GM19395 (cell line): Measurements from ENCODE around the gene TBCEL.
"Not testable (repeated sequence)": the region's sequence is repeated elsewhere in the genome, so short reads cannot be mapped to it uniquely, and the experiment has no call there.

Source experiments
- ATAC-seq: cut with Tn5 transposase; IDR thresholded peaks from one replicate; pipeline ENCODE4 v1.9.1; 2021; ENCODE audit warnings: mild to moderate bottlenecking, moderate library complexity; ENCODE audit not compliant: unreplicated experiment

TBCEL gene

GRCh38 chr11:121023848-121024751 lies at the start of gene TBCEL:
TSS of gene TBCEL (plus strand) at chr11:121024102. CDS start at chr11:121045691, 21,589 bp downstream.
- peak; percentile 98 for ATAC-seq

DNA sequence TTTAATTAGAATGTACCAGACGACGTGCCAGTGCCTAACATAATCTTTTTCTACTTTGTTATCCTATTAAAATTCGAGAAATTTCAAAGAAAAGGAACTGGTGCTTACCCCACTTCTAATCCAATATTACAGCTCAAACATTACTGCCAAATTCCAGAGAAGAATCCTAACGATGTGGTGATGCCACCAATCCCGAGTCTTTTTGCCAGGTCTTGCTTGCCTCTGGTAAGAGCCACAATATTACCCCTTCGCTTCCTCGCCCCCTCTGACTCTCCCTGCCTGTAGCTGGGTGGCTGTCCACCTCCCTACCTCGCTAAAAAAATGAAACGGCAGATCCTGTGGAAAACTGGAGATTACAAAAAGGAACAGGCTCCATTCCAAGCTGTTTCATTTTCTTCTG lies 49.4 kb upstream of the TBCEL start:
- no peak for ATAC-seq

DNA sequence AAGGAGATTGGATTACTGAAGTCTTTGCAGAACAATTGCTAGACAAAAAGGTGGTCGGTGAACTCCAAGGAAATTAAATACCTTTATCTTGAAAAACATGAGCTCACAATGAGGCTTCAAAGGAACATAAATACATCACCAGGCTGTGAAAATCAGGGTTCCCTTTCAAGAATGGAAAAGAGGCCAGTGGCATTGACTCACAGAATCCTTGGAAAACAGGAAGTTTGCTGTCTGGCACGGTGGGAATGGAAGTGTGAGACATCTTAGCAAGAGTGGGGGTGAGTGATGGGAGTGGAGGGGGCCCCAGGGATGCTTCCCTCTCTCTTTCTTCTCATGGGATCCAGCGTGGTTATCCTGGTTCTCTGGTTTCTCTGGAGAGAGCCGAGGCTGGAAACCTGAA lies 48.9 kb upstream of the TBCEL start:
- no peak for ATAC-seq

DNA sequence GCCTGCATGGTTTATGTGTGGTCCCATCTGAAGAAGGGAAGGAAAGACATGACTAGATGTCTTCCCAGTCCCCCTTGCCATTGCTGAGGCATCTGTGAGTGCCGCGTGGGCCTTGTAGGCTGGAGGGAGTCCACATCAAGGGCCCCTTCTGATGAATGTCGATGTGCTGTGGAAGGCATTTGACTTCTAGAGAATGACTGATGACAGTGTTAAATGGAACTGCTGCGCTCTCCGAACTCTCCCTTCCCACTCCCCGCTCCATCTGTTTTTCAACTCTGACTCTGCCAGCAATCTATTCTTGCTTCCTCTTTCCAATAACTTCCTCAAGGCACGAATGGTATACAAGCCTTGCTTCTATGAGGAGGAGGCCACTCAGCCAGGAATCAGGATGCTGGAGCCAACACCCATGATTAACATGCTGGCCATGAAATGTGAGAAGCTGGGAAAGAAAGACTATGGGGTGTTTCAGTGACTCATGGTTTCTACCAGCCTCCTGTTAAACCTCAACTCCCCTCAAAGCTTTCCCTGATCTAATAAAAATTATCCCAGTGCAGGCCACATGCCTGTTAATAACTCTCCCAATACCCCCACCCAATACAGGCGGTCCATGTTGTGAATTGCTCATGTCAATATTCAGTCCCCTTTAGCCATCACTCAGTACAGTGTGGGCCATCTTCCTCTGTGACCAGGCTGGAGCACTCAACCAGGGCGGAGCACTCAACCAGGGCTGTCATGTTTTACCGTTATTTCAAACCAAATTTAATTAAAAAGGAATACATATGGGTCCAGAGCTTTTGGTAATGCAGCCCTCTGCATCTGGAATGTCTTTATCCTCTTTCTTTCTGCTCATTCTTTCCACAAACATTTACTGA lies 46.4 kb upstream of the TBCEL start:
- no peak for ATAC-seq

GRCh38 chr11:120978701-120979100 lies 45.2 kb upstream of the TBCEL start:
- no peak for ATAC-seq

GRCh38 chr11:120985718-120986569 lies 38.0 kb upstream of the TBCEL start:
- ATAC-seq = peak; percentile 56

DNA sequence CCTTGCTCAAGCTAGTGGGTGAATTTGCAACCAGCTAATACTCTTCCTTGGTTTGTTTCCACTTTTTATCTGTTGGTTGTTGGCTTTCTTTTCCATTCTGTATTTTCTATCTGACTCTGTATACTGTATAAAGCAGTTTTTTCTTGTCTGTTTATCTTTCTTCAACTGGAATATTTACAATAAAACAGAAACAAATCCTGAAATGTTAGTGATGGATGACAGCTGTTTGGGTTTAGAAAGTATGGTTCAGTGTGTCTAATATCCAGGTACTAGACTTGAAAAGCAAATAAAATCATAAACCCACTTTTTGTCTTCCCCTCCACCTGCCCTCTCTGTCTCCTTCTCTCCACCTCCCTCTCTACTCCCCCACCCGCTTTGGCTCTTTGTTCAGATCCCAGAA lies 35.3 kb upstream of the TBCEL start:
- no peak for ATAC-seq

DNA sequence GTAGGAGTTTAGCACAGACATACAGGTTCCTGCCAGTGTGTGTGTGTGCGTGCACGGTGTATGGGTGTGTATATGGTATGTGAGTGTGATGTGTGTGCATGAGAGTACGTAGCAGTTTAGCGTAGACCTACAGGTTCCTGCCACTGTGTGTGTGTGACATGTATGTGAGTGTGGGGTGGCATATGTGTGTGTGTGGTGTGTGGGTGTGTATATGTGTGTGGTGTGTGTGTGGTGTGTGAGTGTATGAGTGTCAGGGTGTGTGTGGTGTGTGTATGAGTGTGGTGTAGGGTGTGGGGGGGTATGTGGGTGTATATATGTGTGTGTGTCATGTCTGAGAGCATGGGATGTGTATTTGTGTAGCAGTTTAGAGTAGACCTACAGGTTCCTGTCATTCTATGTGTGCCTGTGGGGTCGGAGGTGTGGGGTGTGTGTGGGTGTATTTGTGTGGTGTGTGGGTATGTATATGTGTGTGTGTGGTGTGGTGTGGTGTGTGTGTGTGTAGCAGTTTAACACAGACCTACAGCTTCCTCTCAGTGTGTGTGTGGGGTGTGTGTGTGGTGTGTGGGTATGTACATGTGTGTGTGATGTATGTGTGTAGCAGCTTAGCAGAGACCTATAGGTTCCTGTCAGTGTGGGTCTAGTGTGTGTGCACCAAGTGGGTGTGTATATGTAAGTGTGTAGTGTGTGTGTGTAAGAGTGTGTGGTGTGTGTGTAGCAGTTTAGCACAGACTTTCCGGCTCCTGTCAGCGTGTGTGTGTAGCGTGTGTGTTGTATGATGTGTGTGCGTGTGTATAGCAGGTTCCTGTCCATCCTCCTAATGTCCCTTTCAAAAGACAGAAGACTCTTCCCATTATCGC lies 31.8 kb upstream of the TBCEL start:
- ATAC-seq = no peak

DNA sequence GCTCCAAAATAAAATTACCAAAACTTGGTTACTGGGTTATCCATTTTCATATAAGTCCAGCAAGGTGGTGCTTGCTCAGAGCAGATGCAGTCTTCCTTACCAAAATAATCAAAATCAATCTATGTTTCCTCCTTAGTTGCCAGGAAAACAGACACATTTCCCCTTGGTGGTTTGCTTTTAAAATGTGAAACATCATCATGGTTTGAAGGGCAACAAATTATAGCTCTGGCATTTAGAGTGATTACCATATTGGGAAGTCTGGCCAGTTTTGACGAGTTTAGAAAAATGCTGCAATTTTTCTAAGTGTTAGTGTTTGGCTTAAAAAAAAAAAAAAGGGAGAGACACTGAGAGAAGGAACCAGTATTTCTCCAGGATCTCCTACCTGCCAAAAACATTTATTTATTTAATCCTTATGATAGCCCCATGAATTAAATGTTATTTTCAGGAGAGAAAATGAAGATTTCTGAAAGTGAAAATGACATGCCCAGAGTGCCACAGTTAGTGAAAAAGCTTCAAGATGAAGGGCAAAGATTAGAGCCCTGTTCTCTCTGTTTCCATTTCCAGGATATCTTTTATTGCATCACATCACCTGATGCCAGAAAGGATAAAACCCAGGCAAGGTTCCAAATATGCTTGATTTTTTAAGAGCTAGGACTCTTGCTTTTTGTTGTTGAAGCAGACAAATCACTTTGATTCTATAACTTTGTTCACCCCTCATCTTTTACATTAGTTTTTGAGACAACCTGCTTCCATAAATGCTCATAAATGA lies 29.6 kb upstream of the TBCEL start:
- ATAC-seq = no peak

- no peak for ATAC-seq
Measured at GRCh38 chr11:120995184-120995583, 28.7 kb upstream of the TBCEL start.

- ATAC-seq = no peak
Measured at GRCh38 chr11:120996973-120997372, 26.9 kb upstream of the TBCEL start.

- ATAC-seq = no peak
Measured at GRCh38 chr11:120998581-120998980, 25.3 kb upstream of the TBCEL start.

DNA sequence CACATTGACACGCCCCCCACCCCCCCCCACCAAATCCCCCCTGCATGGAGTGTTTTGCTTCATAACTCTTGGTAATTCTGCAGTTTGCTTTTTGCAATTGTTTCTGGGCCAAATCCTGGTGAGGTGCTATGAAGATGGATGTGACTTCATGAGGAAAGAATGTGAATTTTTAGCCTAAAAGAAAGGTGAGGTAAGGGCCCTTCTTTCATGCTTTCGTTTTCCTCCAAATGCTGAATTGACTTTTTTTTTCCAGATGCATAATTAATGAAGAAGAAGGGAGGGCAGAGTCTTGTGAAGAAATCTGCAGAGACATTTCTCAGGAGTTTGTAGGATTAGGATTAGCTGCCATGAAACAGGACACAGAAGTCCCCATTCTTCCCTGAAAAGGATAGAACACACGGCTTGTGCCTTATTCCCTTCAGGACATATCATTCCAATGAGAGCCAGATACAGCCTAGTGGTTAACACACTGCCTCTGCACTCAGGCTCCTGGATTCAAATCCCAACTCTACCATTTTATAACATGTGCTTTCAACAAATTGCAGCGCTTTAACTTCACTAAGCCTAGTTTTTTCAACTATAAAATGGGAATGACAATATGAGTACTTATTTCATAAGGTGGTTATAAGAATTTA lies 19.6 kb upstream of the TBCEL start:
- ATAC-seq = no peak

GRCh38 chr11:121006922-121007321 lies 17.0 kb upstream of the TBCEL start:
- no peak for ATAC-seq

DNA sequence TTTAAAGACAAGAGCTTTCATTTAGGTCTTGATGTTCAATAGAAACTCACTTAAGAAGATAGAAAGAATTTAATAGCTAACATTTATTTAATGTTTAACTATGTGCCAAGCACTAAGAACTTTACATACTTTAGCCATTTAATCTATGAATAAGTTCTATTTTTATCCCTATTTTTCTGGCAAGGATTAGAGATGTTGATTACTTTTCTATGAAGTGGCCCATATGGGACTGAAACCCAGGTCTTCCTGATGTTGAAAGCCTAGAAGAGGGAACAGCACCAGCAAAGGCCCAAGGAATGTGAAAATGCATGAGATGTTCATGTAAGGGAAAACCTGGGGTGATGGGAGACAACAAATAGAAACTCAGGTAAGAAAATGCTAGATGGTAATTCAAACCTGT lies 15.4 kb upstream of the TBCEL start:
- no peak for ATAC-seq

DNA sequence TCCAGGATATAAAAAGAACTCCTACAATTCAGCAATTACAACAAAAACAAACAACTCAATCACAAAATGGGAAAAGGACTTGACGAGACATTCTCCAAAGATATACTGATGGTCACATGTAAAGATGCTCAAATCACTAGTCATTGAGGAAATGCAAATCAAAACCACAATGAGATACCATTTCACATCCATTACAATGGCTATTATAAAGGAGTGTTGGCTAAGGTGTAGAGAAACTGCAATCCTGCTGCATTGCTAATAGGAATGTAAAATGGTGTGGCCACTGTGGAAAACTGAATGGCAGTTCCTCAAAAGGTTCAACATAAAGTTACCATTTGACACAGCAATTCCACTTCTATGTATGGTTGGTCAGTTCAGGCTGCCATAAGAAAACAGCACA lies 11.8 kb upstream of the TBCEL start:
- no peak for ATAC-seq

GRCh38 chr11:121018746-121019145 lies 5.2 kb upstream of the TBCEL start:
- no peak for ATAC-seq

DNA sequence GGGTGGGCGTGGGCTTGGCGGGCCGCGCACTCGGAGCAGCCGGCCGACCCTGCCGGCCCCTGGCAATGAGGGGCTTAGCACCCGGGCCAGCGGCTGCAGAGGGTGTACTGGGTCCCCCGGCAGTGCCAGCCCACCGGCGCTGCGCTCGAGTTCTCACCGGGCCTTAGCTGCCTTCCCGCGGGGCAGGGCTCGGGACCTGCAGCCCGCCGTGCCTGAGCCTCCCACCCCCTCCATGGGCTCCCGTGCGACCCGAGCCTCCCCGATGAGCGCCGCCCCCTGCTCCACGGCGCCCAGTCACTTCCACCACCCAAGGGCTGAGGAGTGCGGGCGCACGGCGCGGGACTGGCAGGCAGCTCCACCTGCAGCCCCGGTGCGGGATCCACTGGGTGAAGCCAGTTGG lies 2.2 kb upstream of the TBCEL start:
- not testable (repeated sequence) for ATAC-seq

GRCh38 chr11:121024989-121025388 lies 1.1 kb downstream of the TBCEL start:
- ATAC-seq = no peak
